ENCODE measurements around the gene STOX1. TPM values are rescaled to one million over a fixed set of nuclear protein-coding genes. Genes with fewer than 3 reads are reported as not detected.
"Not testable (repeated sequence)": the region's sequence is repeated elsewhere in the genome, so short reads cannot be mapped to it uniquely, and the experiment has no call there.

Gene STOX1
- 1 to 10 TPM; 1.1 to 1.5 TPM for total RNA-seq

GRCh38 chr10:68826764-68827591 lies at the start of gene STOX1:
Gene STOX1, plus strand, starts transcription at chr10:68827531. Its CDS starts 93 bp downstream, at chr10:68827624.
- POLR2A ChIA-PET = no interaction called here
- H3K9me3 Mint-ChIP-seq = no peaks in the 10 kb centered on the region

GRCh38 chr10:68781613-68782574 lies 45.4 kb upstream of the STOX1 start:
- Mint-ChIP-seq H3K36me3 (ENCODE audit: low read depth) (peaks cover 55% of the 10 kb centered on the region), H3K27me3 (no peaks in the 10 kb centered on the region), H3K9me3 (no peaks in the 10 kb centered on the region), H3K4me3 (no peak overlapping the region), H3K27ac (no peak overlapping the region), H3K4me1 (no peaks in the 10 kb centered on the region)
- CTCF ChIA-PET = interaction anchor here (0.6 kb wide), 2 partner anchors 123 to 351 kb away, joined by 3 to 6 read pairs; no protein-coding TSS in a partner anchor
- POLR2A ChIA-PET = interaction anchor here (0.6 kb wide), 1 partner anchor 284 kb away, joined by 3 read pairs; no protein-coding TSS in a partner anchor
- no peak for DNase-seq

More at GRCh38 chr10:68826764-68827591, at the start of gene STOX1:
- H3K27ac Mint-ChIP-seq = peak within 1 kb of the TSS; percentile 54
- H3K4me3 Mint-ChIP-seq = peak within 1 kb of the TSS; percentile 72
- peak; percentile 52 for DNase-seq
- no peaks in the 10 kb centered on the region for H3K36me3 Mint-ChIP-seq (ENCODE audit: low read depth)
- peaks cover 18% of the 10 kb centered on the region for H3K4me1 Mint-ChIP-seq
- CTCF ChIA-PET = interaction anchor here (0.6 to 1.4 kb wide), 2 partner anchors 12 to 276 kb away, joined by 3 read pairs; no protein-coding TSS in a partner anchor
- H3K27me3 Mint-ChIP-seq = peaks cover 10% of the 10 kb centered on the region

GRCh38 chr10:68784476-68784875 lies 42.9 kb upstream of the STOX1 start:
- H3K27ac Mint-ChIP-seq = no peak overlapping the region
- no peaks in the 10 kb centered on the region for H3K9me3 Mint-ChIP-seq
- no peak for DNase-seq
- H3K4me3 Mint-ChIP-seq = no peak overlapping the region
- ChIA-PET POLR2A (no interaction called here), CTCF (interaction anchor here (0.6 to 1.2 kb wide), 4 partner anchors 31 to 164 kb away, joined by 3 to 6 read pairs (median 3); no protein-coding TSS in a partner anchor)
- H3K27me3 Mint-ChIP-seq = no peaks in the 10 kb centered on the region
- H3K36me3 Mint-ChIP-seq (ENCODE audit: low read depth) = peaks cover 41% of the 10 kb centered on the region
- H3K4me1 Mint-ChIP-seq = no peaks in the 10 kb centered on the region

GRCh38 chr10:68787813-68788212 lies 39.5 kb upstream of the STOX1 start:
- H3K36me3 Mint-ChIP-seq (ENCODE audit: low read depth) = peaks cover 29% of the 10 kb centered on the region
- H3K27ac Mint-ChIP-seq = no peak overlapping the region
- no peak for DNase-seq
- no peaks in the 10 kb centered on the region for H3K4me1 Mint-ChIP-seq
- no peaks in the 10 kb centered on the region for H3K9me3 Mint-ChIP-seq
- no peaks in the 10 kb centered on the region for H3K27me3 Mint-ChIP-seq
- CTCF ChIA-PET = interaction anchor here (0.6 to 1.1 kb wide), 2 partner anchors 22 to 331 kb away, joined by 3 read pairs; no protein-coding TSS in a partner anchor
- POLR2A ChIA-PET = no interaction called here
- H3K4me3 Mint-ChIP-seq = no peak overlapping the region

GRCh38 chr10:68790476-68790875 lies 36.9 kb upstream of the STOX1 start:
- H3K36me3 Mint-ChIP-seq (ENCODE audit: low read depth) = peaks cover 26% of the 10 kb centered on the region
- CTCF ChIA-PET = no interaction called here
- POLR2A ChIA-PET = no interaction called here
- no peak overlapping the region for H3K27ac Mint-ChIP-seq
- no peak overlapping the region for H3K4me3 Mint-ChIP-seq
- no peaks in the 10 kb centered on the region for H3K9me3 Mint-ChIP-seq
- no peaks in the 10 kb centered on the region for H3K27me3 Mint-ChIP-seq
- DNase-seq = no peak
- no peaks in the 10 kb centered on the region for H3K4me1 Mint-ChIP-seq

- Mint-ChIP-seq H3K27ac (no peak overlapping the region), H3K4me1 (no peaks in the 10 kb centered on the region), H3K36me3 (ENCODE audit: low read depth) (peaks cover 14% of the 10 kb centered on the region), H3K27me3 (no peaks in the 10 kb centered on the region), H3K4me3 (no peak overlapping the region), H3K9me3 (no peaks in the 10 kb centered on the region)
- POLR2A ChIA-PET = no interaction called here
- CTCF ChIA-PET = interaction anchor here (0.7 kb wide), 1 partner anchor 26 kb away, joined by 3 read pairs; no protein-coding TSS in a partner anchor
- DNase-seq = no peak
Observed at GRCh38 chr10:68792115-68792514, 35.2 kb upstream of the STOX1 start.

GRCh38 chr10:68795886-68796532 lies 31.3 kb upstream of the STOX1 start:
- no peaks in the 10 kb centered on the region for H3K27me3 Mint-ChIP-seq
- peaks cover 14% of the 10 kb centered on the region for H3K36me3 Mint-ChIP-seq (ENCODE audit: low read depth)
- ChIA-PET CTCF (no interaction called here), POLR2A (no interaction called here)
- no peak for DNase-seq
- H3K9me3 Mint-ChIP-seq = no peaks in the 10 kb centered on the region
- H3K4me3 Mint-ChIP-seq = no peak overlapping the region
- no peaks in the 10 kb centered on the region for H3K4me1 Mint-ChIP-seq
- H3K27ac Mint-ChIP-seq = no peak overlapping the region

- Mint-ChIP-seq H3K27me3 (no peaks in the 10 kb centered on the region), H3K36me3 (ENCODE audit: low read depth) (peaks cover 12% of the 10 kb centered on the region), H3K4me3 (no peak overlapping the region), H3K27ac (no peak overlapping the region), H3K9me3 (no peaks in the 10 kb centered on the region), H3K4me1 (no peaks in the 10 kb centered on the region)
- DNase-seq = no peak
- CTCF ChIA-PET = no interaction called here
- POLR2A ChIA-PET = no interaction called here
Observed at GRCh38 chr10:68796605-68797004, 30.7 kb upstream of the STOX1 start.

- Mint-ChIP-seq H3K27me3 (no peaks in the 10 kb centered on the region), H3K27ac (no peak overlapping the region), H3K4me1 (no peaks in the 10 kb centered on the region), H3K36me3 (ENCODE audit: low read depth) (peaks cover 8% of the 10 kb centered on the region), H3K9me3 (no peaks in the 10 kb centered on the region), H3K4me3 (no peak overlapping the region)
- ChIA-PET POLR2A (no interaction called here), CTCF (interaction anchor here (0.6 kb wide), 1 partner anchor 25 kb away, joined by 3 read pairs; no protein-coding TSS in a partner anchor)
- no peak for DNase-seq
Observed at GRCh38 chr10:68800211-68800610, 27.1 kb upstream of the STOX1 start.

- Mint-ChIP-seq H3K4me3 (no peak overlapping the region), H3K27me3 (no peaks in the 10 kb centered on the region), H3K36me3 (ENCODE audit: low read depth) (no peaks in the 10 kb centered on the region), H3K27ac (no peak overlapping the region), H3K4me1 (peaks cover 2% of the 10 kb centered on the region), H3K9me3 (no peaks in the 10 kb centered on the region)
- CTCF ChIA-PET = no interaction called here
- POLR2A ChIA-PET = no interaction called here
- no peak for DNase-seq
Observed at GRCh38 chr10:68804692-68805091, 22.6 kb upstream of the STOX1 start.

- POLR2A ChIA-PET; H3K4me3 Mint-ChIP-seq; DNase-seq; H3K4me1 Mint-ChIP-seq; H3K27me3 Mint-ChIP-seq; H3K9me3 Mint-ChIP-seq; H3K36me3 Mint-ChIP-seq (ENCODE audit: low read depth); H3K27ac Mint-ChIP-seq; CTCF ChIA-PET: not testable (repeated sequence)
Observed at GRCh38 chr10:68810830-68811229, 16.5 kb upstream of the STOX1 start.

GRCh38 chr10:68811314-68812009 lies 15.9 kb upstream of the STOX1 start:
- Mint-ChIP-seq H3K9me3 (no peaks in the 10 kb centered on the region), H3K4me3 (no peak overlapping the region), H3K4me1 (no peaks in the 10 kb centered on the region), H3K27me3 (no peaks in the 10 kb centered on the region), H3K27ac (no peak overlapping the region), H3K36me3 (ENCODE audit: low read depth) (no peaks in the 10 kb centered on the region)
- POLR2A ChIA-PET = no interaction called here
- CTCF ChIA-PET = no interaction called here
- no peak for DNase-seq

All from activated CD4-positive, alpha-beta T cell treated with anti-CD3 and anti-CD28 coated beads, Interleukin-2, amount 10 ng/mL, durations not matched to agents 7 days and 5 days (primary cell).